Activated CD4-positive, alpha-beta T cell treated with anti-CD3 and anti-CD28 coated beads, Interleukin-2, amount 50 U/mL, for 1 hour (primary cell): ENCODE data around the gene SLC38A11.
"Not testable (repeated sequence)": the region's sequence is repeated elsewhere in the genome, so short reads cannot be mapped to it uniquely, and the experiment has no call there.

ENCODE experiments used
- DNase-seq: peaks from one replicate; pipeline ENCODE4 v3.0.0-alpha.2; 2020

Gene SLC38A11

DNA sequence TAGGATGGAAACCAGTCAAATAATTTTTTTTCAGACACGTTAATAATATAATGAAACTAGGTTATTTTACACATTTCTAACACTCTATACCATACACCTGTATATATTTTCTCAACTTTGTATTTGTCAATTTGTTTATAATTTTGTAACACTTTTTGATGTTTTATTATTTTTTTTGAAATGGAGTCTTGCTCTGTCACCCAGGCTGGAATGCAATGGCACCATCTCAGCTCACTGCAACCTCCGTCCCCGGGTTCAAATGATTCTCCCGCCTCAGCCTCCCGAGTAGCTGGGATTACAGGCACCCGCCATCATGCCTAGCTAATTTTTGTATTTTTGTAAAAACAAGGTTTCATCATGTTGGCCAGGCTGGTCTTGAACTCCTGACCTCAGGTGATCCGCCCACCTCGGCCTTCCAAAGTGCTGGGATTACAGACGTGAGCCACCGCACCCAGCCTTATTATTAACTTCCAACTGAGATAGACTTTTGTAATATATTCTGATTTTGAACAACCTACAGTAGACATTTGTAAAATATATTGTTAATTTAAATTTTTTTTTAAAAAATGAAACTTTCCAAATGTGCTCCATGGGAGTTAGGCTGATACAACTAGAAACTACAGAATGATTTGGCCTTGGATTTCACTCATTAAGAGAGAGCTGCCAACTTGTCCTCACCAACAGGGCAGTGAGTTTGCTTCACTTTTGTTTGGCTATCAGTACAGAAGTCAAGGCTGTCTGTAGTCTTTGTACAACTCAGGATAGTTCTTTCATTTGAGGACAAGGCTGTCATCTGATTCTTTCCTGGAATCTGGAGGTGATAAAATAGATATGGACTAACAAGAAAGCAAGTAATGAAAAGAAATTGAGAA lies 79.8 kb downstream of the SLC38A11 start:
- DNase-seq: no peak

DNA sequence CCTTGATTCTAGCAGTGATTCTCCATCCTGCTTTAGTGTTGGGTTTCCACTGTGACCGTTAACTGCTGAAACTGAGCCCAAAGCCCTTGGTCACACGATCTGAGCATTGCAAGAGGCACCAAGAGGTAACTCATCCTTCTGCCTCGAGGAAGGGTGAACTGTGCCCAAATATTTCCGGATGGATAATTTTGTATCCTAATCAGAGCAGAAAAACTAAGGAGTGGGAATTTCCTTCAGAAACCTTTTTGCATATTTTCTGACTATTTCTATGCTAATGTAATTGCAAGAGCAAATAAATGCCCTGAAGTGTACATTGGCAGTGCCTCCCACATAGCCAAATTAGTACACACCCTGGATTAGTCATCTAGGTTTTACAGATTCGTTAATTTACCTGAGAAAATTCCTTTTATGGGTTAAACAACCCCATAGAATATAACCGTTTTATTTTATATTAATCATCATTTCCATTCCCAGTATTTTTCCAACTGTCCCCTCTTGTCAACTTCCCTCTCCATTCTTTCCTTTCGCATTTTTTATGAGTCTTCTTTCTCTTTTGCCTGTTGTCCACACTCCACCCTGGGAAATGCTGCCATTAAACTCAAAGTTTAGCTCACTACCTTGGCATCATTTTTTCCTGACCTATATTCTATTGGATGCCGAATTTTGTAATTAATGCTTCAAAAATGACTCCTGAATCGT lies 82.0 kb downstream of the SLC38A11 start:
- no peak for DNase-seq

- DNase-seq: no peak
Observed at GRCh38 chr2:164871404-164871803, 83.9 kb downstream of the SLC38A11 start.

GRCh38 chr2:164869420-164869772 lies 85.9 kb downstream of the SLC38A11 start:
- DNase-seq: no peak

GRCh38 chr2:164868563-164869419 lies 86.5 kb downstream of the SLC38A11 start:
- DNase-seq: no peak

DNA sequence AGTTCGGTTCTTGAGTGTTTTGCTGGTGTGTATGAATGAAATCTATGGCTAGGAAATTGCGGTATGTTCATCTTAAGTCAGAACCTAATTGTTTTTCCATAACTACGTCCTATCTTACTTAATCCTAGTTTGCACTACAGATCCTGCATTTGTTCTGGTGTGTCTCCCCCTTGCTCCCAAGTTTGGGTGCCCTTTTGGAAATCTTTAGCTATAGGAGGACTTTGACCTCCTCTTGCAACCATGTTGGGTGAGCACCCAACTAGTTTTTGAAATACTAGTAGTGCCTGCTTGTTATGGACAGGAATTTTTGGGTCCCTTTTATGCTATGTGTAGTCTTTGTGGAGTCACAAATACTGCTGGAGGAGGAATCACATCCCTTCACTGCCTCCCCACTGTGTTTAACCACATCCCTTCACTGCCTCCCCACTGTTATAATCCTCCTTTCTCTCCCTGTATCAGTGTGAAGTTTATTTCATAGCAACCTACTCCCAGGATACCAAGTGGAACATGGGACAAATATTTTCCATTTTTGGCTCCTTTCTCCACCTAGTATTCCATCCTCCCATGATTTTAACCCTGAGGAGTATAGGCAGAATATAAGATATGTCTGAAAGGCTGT lies 87.4 kb downstream of the SLC38A11 start:
- DNase-seq: no peak

DNA sequence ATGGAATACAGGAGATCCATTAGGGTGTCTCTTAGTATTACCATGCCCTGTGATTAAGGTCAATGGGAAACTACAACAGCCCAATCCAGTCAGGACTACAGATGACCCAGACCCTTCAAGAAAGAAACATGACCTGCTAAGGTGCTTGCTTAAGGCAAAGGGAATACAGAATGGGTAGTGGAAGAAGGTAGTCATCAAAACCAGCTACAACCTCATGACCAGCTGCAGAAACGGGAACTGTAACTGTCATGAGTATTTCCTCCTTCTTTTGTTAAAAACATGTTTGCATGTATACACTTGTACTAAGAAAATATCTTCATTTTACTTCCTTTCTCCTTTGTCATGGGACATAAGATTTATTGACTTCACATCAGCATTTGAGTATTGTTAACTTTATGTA lies 88.9 kb downstream of the SLC38A11 start:
- DNase-seq: not testable (repeated sequence)

- DNase-seq: no peak
Observed at GRCh38 chr2:164860694-164861042, 94.7 kb downstream of the SLC38A11 start.

DNA sequence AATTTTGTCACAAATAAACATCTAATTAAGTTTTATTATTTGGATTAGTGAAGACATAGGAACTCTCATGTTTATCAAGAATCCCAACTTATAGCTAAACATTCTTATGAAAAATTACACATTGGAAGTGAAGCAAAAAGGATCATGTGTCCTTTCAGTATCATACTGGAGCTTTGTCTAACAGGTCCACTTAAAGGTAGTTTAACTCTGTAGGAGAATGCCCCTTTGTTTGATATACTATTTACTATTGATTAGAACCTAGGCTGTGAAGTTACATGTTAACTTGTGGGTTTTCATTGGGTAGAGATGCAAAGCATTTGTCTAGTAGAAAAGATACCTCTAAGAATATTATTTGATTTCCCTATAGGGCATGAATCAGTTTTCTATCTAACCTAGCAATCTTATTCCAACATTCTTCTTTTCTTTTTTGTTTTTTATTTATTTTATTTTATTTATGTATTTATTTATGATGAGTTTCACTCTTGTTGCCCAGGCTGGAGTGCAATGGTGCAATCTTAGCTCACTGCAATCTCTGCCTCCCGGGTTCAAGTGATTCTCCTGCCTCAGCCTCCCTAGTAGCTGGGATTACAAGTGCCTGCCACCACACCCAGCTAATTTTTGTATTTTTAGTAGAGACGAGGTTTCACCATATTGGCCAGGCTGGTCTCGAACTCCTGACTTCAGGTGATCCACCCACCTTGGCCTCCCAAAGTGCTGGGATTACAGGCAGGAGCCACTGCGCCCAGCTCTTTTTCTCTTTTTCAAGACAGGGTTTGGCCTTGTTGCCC lies 95.2 kb downstream of the SLC38A11 start:
- not testable (repeated sequence) for DNase-seq

DNA sequence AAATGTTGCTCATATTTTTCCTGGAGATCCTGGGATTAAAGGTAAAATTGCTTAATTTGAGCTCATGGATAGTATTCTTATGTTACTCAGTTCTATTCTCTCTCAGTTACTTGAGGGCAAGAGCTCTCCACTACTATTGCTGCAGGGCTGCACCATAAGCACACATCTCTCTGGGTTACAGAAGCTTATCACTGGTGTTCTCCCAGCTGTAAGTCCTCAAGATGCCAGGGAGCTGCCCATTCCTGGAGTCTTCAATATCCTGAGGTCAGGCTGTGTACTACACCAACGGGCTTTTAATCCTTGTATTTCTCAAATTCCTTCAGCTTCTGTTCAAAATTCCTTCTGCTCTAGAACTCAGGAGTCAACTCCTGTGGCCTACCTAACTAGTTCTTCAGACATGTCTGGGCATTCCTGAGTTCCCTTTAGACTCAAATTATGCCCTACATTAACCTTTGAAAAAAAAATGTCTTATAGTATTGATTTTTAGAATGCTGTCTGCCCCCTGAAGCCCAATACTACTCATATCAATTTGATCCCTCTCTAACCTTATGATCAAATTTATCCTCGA lies 96.0 kb downstream of the SLC38A11 start:
- DNase-seq: no peak

- DNase-seq: no peak
Observed at GRCh38 chr2:164852086-164852485, 103.2 kb downstream of the SLC38A11 start.

GRCh38 chr2:164850235-164850634 lies 105.1 kb downstream of the SLC38A11 start:
- no peak for DNase-seq

- no peak for DNase-seq
Observed at GRCh38 chr2:164849506-164849905, 105.8 kb downstream of the SLC38A11 start.

DNA sequence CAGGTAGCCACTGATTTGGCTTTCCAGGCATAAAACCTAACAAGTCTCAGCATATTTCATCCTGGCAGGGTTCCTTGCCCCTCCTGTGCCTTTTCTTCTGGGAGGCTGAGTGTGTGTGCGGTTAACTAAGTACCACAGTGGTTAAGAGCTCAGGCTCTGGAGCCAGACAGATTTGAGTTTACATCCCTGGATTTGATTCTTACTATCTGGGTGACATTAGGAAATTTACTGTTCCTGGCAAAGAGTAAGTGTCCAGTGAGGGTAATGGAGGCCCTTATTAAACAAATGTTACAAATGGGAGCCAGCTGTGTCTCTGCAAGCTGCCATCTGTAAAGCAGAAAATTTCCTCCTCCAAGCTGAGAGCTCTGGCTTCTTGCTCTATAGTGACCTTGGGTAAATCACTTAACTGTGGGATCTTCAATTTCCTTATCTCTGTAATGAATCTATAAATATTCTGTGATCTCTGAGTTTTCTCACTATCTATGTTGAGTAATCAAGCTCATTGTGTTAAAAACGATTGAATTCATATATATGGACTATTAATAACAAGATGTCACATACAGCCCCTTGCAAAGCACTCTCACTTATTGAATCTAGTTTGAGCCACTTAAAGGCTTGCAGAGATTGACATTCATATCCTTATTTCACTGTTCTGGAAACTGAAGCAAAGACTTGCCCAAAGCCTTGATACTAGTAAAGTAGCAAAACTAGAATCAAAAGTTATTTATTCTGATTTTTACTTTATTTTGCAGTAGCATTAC lies 107.2 kb downstream of the SLC38A11 start:
- no peak for DNase-seq

DNA sequence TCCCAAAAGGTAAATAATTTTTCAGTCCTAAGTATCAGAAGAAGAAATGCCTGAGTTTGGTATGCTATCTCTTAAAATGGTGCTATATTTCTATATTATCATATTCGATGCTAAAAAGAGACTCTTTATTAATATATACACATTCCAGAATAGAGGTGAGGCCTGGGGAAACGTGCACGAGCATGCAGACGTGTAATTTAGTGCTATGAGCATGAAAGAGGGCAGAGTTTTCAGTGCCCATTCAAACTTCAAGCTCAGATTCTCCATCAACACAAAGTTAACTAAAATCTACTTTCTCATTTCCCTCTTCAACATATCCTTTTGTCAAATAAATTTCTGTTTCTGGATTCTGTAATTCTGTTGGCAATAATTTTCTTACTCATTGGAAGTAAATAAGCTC lies 108.0 kb downstream of the SLC38A11 start:
- DNase-seq: no peak

GRCh38 chr2:164846276-164846675 lies 109.0 kb downstream of the SLC38A11 start:
- DNase-seq: no peak
